IMR-90 (cell line): ENCODE data around the gene IL1RAPL1. TPM values are rescaled to one million over a fixed set of nuclear protein-coding genes. Genes with fewer than 3 reads are reported as not detected.

ENCODE experiments used
- ATAC-seq: fragments of 200-7000 bp; cut with Tn5 transposase; 2 replicates; pipeline ENCODE4 v1.9.1; 2020; ENCODE audit warnings: low read depth, mild to moderate bottlenecking, moderate library complexity
- BruUV-seq: library from RNA; stranded (reverse); fragments of 400-500 nt; replicated peaks from 2 replicates; lab custom pipeline; 2021; lab: Mats Ljungman, UMichigan
- CTCF ChIA-PET: fragments of 300-600 bp; formaldehyde crosslinking; extraction: SDS; loops from one replicate; lab custom pipeline; 2021; ENCODE audit warnings: antibody characterized with exemption; lab: Yijun Ruan, JAX
- POLR2A ChIA-PET: fragments of 300-600 bp; sonication (Branson Sonifier 250); formaldehyde crosslinking; loops from one replicate; lab custom pipeline; 2022; ENCODE audit warnings: antibody characterized with exemption; ENCODE audit not compliant: unreplicated experiment; lab: Charles Lee
- DNase-seq: peaks from one replicate; pipeline ENCODE4 v3.0.0; 2013
- H2AFZ ChIP-seq: replicated peaks from 2 replicates; pipeline ENCODE3; 2013; ENCODE audit warnings: low read length, mild to moderate bottlenecking; ENCODE audit not compliant: poor library complexity
- H2AK5ac ChIP-seq: 2 replicates; pipeline ENCODE4 v1.6.1; 2013; ENCODE audit warnings: low read depth, low read length, inconsistent platforms
- H2AK9ac ChIP-seq: replicated peaks from 2 replicates; pipeline ENCODE3; 2013; ENCODE audit warnings: mild to moderate bottlenecking, low read depth, low read length, moderate library complexity; ENCODE audit not compliant: poor library complexity
- H2BK120ac ChIP-seq: 2 replicates; pipeline ENCODE4 v1.6.1; 2013; ENCODE audit warnings: low read depth, low read length, inconsistent platforms
- H2BK15ac ChIP-seq: 3 replicates; pipeline ENCODE4 v1.6.1; 2013; ENCODE audit warnings: low read depth, low read length, inconsistent platforms
- H2BK20ac ChIP-seq: 2 replicates; pipeline ENCODE4 v1.6.1; 2013; ENCODE audit warnings: low read depth, mild to moderate bottlenecking, inconsistent platforms, low read length, moderate library complexity
- H2BK5ac ChIP-seq: 2 replicates; pipeline ENCODE4 v1.6.1; 2013; ENCODE audit warnings: mild to moderate bottlenecking, low read depth, low read length, inconsistent platforms; ENCODE audit not compliant: poor library complexity, severe bottlenecking
- H3K14ac ChIP-seq: replicated peaks from 2 replicates; pipeline ENCODE4 v1.6.1; 2013; ENCODE audit warnings: low read depth, low read length, inconsistent platforms
- H3K18ac ChIP-seq: 2 replicates; pipeline ENCODE4 v1.6.1; 2013; ENCODE audit warnings: low read depth, low read length, control low read depth
- H3K23ac ChIP-seq: 2 replicates; pipeline ENCODE4 v1.6.1; 2013; ENCODE audit warnings: low read depth, low read length, inconsistent platforms
- H3K27ac ChIP-seq: 2 replicates; pipeline ENCODE4 v1.5.1; 2013; ENCODE audit warnings: mild to moderate bottlenecking, control low read depth, low read length; ENCODE audit not compliant: insufficient read depth
- H3K27me3 ChIP-seq: 2 replicates; pipeline ENCODE4 v1.6.1; 2013; ENCODE audit warnings: low read length; ENCODE audit not compliant: control insufficient read depth, insufficient read depth
- H3K36me3 ChIP-seq: 2 replicates; pipeline ENCODE4 v1.6.1; 2013; ENCODE audit warnings: low read length, mixed read lengths; ENCODE audit not compliant: control insufficient read depth, insufficient read depth
- H3K4ac ChIP-seq: 2 replicates; pipeline ENCODE4 v1.6.1; 2013; ENCODE audit warnings: low read depth, low read length, inconsistent platforms
- H3K4me1 ChIP-seq: 2 replicates; pipeline ENCODE4 v1.6.1; 2013; ENCODE audit warnings: low read length, mixed read lengths; ENCODE audit not compliant: control insufficient read depth, insufficient read depth
- H3K4me2 ChIP-seq: 2 replicates; pipeline ENCODE4 v1.6.1; 2013; ENCODE audit warnings: low read depth, mild to moderate bottlenecking, control low read depth, low read length, moderate library complexity
- H3K4me3 ChIP-seq: 2 replicates; pipeline ENCODE4 v1.5.1; 2013; ENCODE audit warnings: low read depth, mild to moderate bottlenecking, control low read depth, low read length, moderate library complexity; ENCODE audit not compliant: insufficient read depth
- H3K56ac ChIP-seq: 2 replicates; pipeline ENCODE4 v1.6.1; 2013; ENCODE audit warnings: low read length, inconsistent platforms; ENCODE audit not compliant: insufficient read depth; ENCODE audit errors: extremely low read depth
- H3K79me1 ChIP-seq, 2 experiments: 2 replicates each; pipeline ENCODE4 v1.6.1; 2013; ENCODE audit warnings: low read length in 2 of 2, inconsistent platforms in 1 of 2, low read depth in 1 of 2
- H3K9ac ChIP-seq: 2 replicates; pipeline ENCODE4 v1.6.1; 2013; ENCODE audit warnings: low read depth, low read length, control low read depth
- H3K9me1 ChIP-seq: 2 replicates; pipeline ENCODE4 v1.6.1; 2013; ENCODE audit warnings: low read length, inconsistent platforms; ENCODE audit not compliant: insufficient read depth
- H3K9me3 ChIP-seq: 2 replicates; pipeline ENCODE4 v1.6.1; 2013; ENCODE audit warnings: low read length; ENCODE audit not compliant: control insufficient read depth, insufficient read depth
- H4K20me1 ChIP-seq: 2 replicates; pipeline ENCODE4 v1.6.1; 2013; ENCODE audit warnings: low read length, inconsistent platforms; ENCODE audit not compliant: insufficient read depth
- H4K5ac ChIP-seq: 2 replicates; pipeline ENCODE4 v1.6.1; 2013; ENCODE audit warnings: mild to moderate bottlenecking, low read depth, low read length, control low read depth
- H4K8ac ChIP-seq, 2 experiments: 2 replicates each; pipeline ENCODE4 v1.6.1; 2013; ENCODE audit warnings: low read depth in 2 of 2, low read length in 2 of 2, control low read depth in 1 of 2, inconsistent platforms in 1 of 2
- H4K91ac ChIP-seq: 2 replicates; pipeline ENCODE4 v1.6.1; 2013; ENCODE audit warnings: low read depth, low read length, inconsistent platforms; ENCODE audit not compliant: insufficient read depth
- CHD1 ChIP-seq: IDR thresholded peaks from 2 replicates; pipeline ENCODE4 v1.6.1; 2012; ENCODE audit warnings: low read depth, low read length, improper control_type of control experiment
- ELK1 ChIP-seq: fragments of 150-350 bp; IDR thresholded peaks from 2 replicates; pipeline ENCODE4 v1.6.1; 2016; ENCODE audit warnings: low read depth, mild to moderate bottlenecking, low read length, moderate library complexity, borderline replicate concordance
- MAFK ChIP-seq: IDR thresholded peaks from 2 replicates; pipeline ENCODE4 v1.6.1; 2012; ENCODE audit warnings: low read depth, low read length, improper control_type of control experiment
- MAZ ChIP-seq: IDR thresholded peaks from 2 replicates; pipeline ENCODE4 v1.6.1; 2012; ENCODE audit warnings: low read depth, mild to moderate bottlenecking, low read length, improper control_type of control experiment, moderate library complexity, borderline replicate concordance
- MXI1 ChIP-seq: IDR thresholded peaks from 2 replicates; pipeline ENCODE4 v1.6.1; 2012; ENCODE audit warnings: low read depth, mild to moderate bottlenecking, low read length, moderate library complexity, borderline replicate concordance
- POLR2A ChIP-seq: IDR thresholded peaks from 2 replicates; pipeline ENCODE4 v1.6.1; 2012; ENCODE audit warnings: mild to moderate bottlenecking, low read depth, low read length
- RCOR1 ChIP-seq: IDR thresholded peaks from 2 replicates; pipeline ENCODE4 v1.6.1; 2012; ENCODE audit warnings: mild to moderate bottlenecking, low read length, improper control_type of control experiment; ENCODE audit not compliant: insufficient replicate concordance
- RFX5 ChIP-seq: IDR thresholded peaks from 2 replicates; pipeline ENCODE4 v1.8.0; 2012; ENCODE audit warnings: low read depth, mild to moderate bottlenecking, low read length, moderate library complexity
- SMC3 ChIP-seq: fragments of 150-350 bp; IDR thresholded peaks from 2 replicates; pipeline ENCODE4 v1.6.1; 2016; ENCODE audit warnings: low read depth, mild to moderate bottlenecking, antibody characterized with exemption, low read length, moderate library complexity
- WGBS, 2 experiments: methylation state at CpG; one replicate each; pipeline versions ENCODE4 v1.1.5 to v1.1.7; 2013; ENCODE audit warnings: missing lambda C conversion rate in 2 of 2; ENCODE audit not compliant: insufficient read length in 1 of 2; ENCODE audit errors: extremely low coverage in 2 of 2; 5-methylcytosine and 5-hydroxymethylcytosine counted together
- dilution Hi-C: fragments of 300-500 bp; cut with HindIII; formaldehyde crosslinking; loops from one replicate; pipeline ENCODE4 v1.14.3; 2018; ENCODE audit warnings: low sequenced_read_pairs; ENCODE audit not compliant: unreplicated experiment
- in situ Hi-C: fragments of 300-500 bp; cut with MboI; formaldehyde crosslinking; loops from 3 replicates; pipeline ENCODE4 v1.14.3; 2019; ENCODE audit warnings: low sequenced_read_pairs, inconsistent platforms, mixed read lengths
- intact Hi-C: fragments of 100-400 bp; cut with micrococcal nuclease; formaldehyde crosslinking; loops from 2 replicates; pipeline ENCODE4 v1.10.0; 2022
- polyA plus RNA-seq, 3 experiments: library from polyadenylated mRNA; depleted of rRNA; stranded (reverse); fragments of >200 nt; gene quantifications; 2 replicates each; pipeline ENCODE4 v1.2.3, GENCODE V29; 2012; ENCODE audit warnings: low replicate concordance in 1 of 3
- total RNA-seq: library from RNA; depleted of rRNA; stranded (reverse); fragments of >200 nt; gene quantifications from 2 replicates; pipeline ENCODE4 v1.2.3, GENCODE V29; 2012

The IL1RAPL1 gene
- total and polyA plus RNA-seq, 2 of the 4 experiments (the other 2 are of a cell fraction) = 1.5 to 9.0 TPM

- no peak overlapping the region for H3K27ac ChIP-seq
- no peak overlapping the region for H2BK20ac ChIP-seq
- H2AK5ac ChIP-seq = no peak overlapping the region
- ChIA-PET POLR2A (no interaction called here), CTCF (no interaction called here)
- intact Hi-C loops (no loop called here), in situ Hi-C loops (no loop called here), dilution Hi-C loops (no loop called here)
- H3K79me1 ChIP-seq = no peaks in the 10 kb centered on the region; a peak in 1 of 4 replicates
- H3K14ac ChIP-seq = no peak overlapping the region
- no peaks in the 10 kb centered on the region for H3K9me3 ChIP-seq
- no peak overlapping the region for H3K23ac ChIP-seq
- no CpG with 5 or more reads among the region's 1 CpG for WGBS, 2 experiments
- no peak overlapping the region for H3K4ac ChIP-seq
- H3K4me2 ChIP-seq = no peak overlapping the region
- no peak overlapping the region for H2AFZ ChIP-seq
- H2BK120ac ChIP-seq = no peak overlapping the region
- BruUV-seq = no TSS peak
- no peak overlapping the region for H3K4me3 ChIP-seq
- no peak overlapping the region for H2BK15ac ChIP-seq
- no peak overlapping the region for H4K91ac ChIP-seq
- no peak overlapping the region for H3K9ac ChIP-seq
- H3K4me1 ChIP-seq = no peaks in the 10 kb centered on the region
- H4K8ac ChIP-seq = no peak overlapping the region
- H3K9me1 ChIP-seq = no peaks in the 10 kb centered on the region
- no peak overlapping the region for H3K56ac ChIP-seq
- no peak overlapping the region for H2BK5ac ChIP-seq
- ATAC-seq (no peak), DNase-seq (no peak)
- no peak overlapping the region for H3K18ac ChIP-seq
- H4K20me1 ChIP-seq = no peaks in the 10 kb centered on the region
- no peak overlapping the region for H4K5ac ChIP-seq
- no peaks in the 10 kb centered on the region; the same call in 1 of the 2 replicates for H3K27me3 ChIP-seq
- TF ChIP-seq POLR2A = no peak
- no peak for TF ChIP-seq RCOR1
- no peak for TF ChIP-seq MAFK
- TF ChIP-seq SMC3 = no peak
- no peak for TF ChIP-seq MXI1
- no peak for TF ChIP-seq RFX5
- TF ChIP-seq CHD1 = no peak
- TF ChIP-seq MAZ = no peak
- TF ChIP-seq ELK1 = no peak
- no peaks in the 10 kb centered on the region for H3K36me3 ChIP-seq
- H2AK9ac ChIP-seq = no peak overlapping the region
These were observed 520.0 kb downstream of the IL1RAPL1 start for GRCh38 chrX:29107231-29107630.
